ENCODE data around the gene ZNF574.
A peak's percentile ranks its signal among the peaks of the same experiment; 100 is the strongest.

Gene ZNF574

GRCh38 chr19:42054205-42054604 lies 21.8 kb upstream of the ZNF574 start:
- DNase-seq (no peak), ATAC-seq (no peak)

- ATAC-seq (no peak), DNase-seq (no peak)
These were observed 18.1 kb upstream of the ZNF574 start for GRCh38 chr19:42057846-42058245.

GRCh38 chr19:42059196-42059595 lies 16.8 kb upstream of the ZNF574 start:
- ATAC-seq (no peak), DNase-seq (no peak)

- ATAC-seq, result no peak
- no peak for DNase-seq
These were observed 15.8 kb upstream of the ZNF574 start for GRCh38 chr19:42060117-42060516.

- no peak for DNase-seq
These were observed 13.6 kb upstream of the ZNF574 start for GRCh38 chr19:42062381-42062780.

GRCh38 chr19:42064432-42064831 lies 11.5 kb upstream of the ZNF574 start:
- DNase-seq (no peak), ATAC-seq (no peak)

More at GRCh38 chr19:42062381-42062780, 13.6 kb upstream of the ZNF574 start:
- ATAC-seq, result no peak

- ATAC-seq, result no peak
These were observed 10.9 kb upstream of the ZNF574 start for GRCh38 chr19:42065051-42065450.

GRCh38 chr19:42065511-42065910 lies 10.5 kb upstream of the ZNF574 start:
- DNase-seq (no peak), ATAC-seq (no peak)

More at GRCh38 chr19:42065051-42065450, 10.9 kb upstream of the ZNF574 start:
- DNase-seq, result no peak

GRCh38 chr19:42066075-42066754 lies 9.8 kb upstream of the ZNF574 start:
- ATAC-seq, result no peak
- DNase-seq, result no peak

- DNase-seq, result no peak
- ATAC-seq, result no peak
These were observed 8.6 kb upstream of the ZNF574 start for GRCh38 chr19:42067315-42067888.

- ATAC-seq (no peak), DNase-seq (no peak)
These were observed 7.6 kb upstream of the ZNF574 start for GRCh38 chr19:42068361-42068755.

GRCh38 chr19:42068756-42069571 lies 7.0 kb upstream of the ZNF574 start:
- ATAC-seq (no peak), DNase-seq (no peak)

GRCh38 chr19:42069619-42070351 lies 6.2 kb upstream of the ZNF574 start, which contains the start of gene GRIK5:
Gene GRIK5 (minus strand): TSS chr19:42070206. CDS start chr19:42065770, 4,436 bp downstream.
- ATAC-seq, result no peak
- DNase-seq, result no peak

GRCh38 chr19:42071247-42071646 lies 4.7 kb upstream of the ZNF574 start:
- ATAC-seq, result no peak
- no peak for DNase-seq

GRCh38 chr19:42074513-42075363 lies 1.2 kb upstream of the ZNF574 start:
- peak; percentile 39 for DNase-seq

GRCh38 chr19:42075364-42075615 lies 676 bp upstream of the ZNF574 start:
- no peak for ATAC-seq
- no peak for DNase-seq

More at GRCh38 chr19:42074513-42075363, 1.2 kb upstream of the ZNF574 start:
- no peak for ATAC-seq

- no peak for ATAC-seq
These were observed 496 bp downstream of the ZNF574 start for GRCh38 chr19:42076380-42076944.

GRCh38 chr19:42078058-42078457 lies 2.1 kb downstream of the ZNF574 start:
- DNase-seq (no peak), ATAC-seq (no peak)

More at GRCh38 chr19:42076380-42076944, 496 bp downstream of the ZNF574 start:
- DNase-seq, result peak; percentile 56

- no peak for ATAC-seq
- DNase-seq, result no peak
These were observed 2.7 kb downstream of the ZNF574 start for GRCh38 chr19:42078538-42079275.

GRCh38 chr19:42079276-42079669 lies 3.3 kb downstream of the ZNF574 start:
- no peak for ATAC-seq
- DNase-seq, result no peak

Measured in stimulated activated naive CD8-positive, alpha-beta T cell treated with anti-CD3 and anti-CD28 coated beads, Interleukin-15, Interleukin-2, amounts not matched to agents 100 U/mL and 50 U/mL, for 24 hours (primary cell).